Activated naive CD4-positive, alpha-beta T cell (primary cell): ENCODE data around the gene PRTG.
"Not testable (repeated sequence)": the region's sequence is repeated elsewhere in the genome, so short reads cannot be mapped to it uniquely, and the experiment has no call there.

Experiments used
- DNase-seq, 4 experiments: peaks; one replicate each; lab custom pipeline; 2025; lab: John Stamatoyannopoulos, UW

Gene PRTG

DNA sequence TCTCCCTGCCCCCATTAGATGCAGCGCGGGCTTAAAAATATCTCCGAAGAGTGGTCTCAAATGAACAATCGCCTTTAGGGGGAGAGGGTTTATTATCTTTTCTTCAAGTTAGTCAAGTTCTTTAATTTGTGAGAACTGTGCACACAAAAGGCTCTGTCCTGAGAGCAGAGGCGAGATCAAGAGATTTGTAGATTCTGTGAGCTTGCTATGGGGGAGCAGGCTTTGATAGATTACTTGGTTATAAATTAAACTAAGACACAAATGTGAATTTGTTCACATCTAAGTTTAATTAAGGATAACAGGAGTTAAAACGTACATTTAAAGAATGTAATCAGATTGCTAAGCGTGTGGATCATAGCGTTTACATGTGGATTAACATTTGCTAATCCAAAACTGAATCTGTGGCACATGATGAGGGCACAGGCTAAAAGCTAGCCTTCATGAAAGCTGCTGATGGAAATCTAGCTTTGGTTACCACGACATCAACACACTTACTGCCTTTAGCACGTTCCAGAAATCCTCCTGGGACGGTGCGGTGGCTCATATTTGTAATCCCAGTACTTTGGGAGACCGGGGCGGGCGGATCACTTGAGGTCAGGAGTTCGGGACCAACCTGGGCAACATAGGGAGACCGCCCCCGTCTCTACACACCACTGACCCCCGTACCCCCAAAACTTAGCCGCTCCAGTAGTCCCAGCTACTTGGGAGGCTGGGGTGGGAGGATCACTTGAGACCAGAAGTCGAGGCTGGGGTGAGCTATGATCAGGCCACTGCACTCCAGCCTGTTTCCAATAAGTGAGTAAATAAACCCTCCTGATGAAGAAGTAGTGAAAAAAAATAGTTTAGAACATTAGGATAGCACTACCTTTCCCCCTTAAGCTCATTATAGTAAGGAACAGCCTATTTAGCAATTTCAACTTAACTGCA, 1.0 kb upstream of the PRTG start:
- DNase-seq, result no peak

DNA sequence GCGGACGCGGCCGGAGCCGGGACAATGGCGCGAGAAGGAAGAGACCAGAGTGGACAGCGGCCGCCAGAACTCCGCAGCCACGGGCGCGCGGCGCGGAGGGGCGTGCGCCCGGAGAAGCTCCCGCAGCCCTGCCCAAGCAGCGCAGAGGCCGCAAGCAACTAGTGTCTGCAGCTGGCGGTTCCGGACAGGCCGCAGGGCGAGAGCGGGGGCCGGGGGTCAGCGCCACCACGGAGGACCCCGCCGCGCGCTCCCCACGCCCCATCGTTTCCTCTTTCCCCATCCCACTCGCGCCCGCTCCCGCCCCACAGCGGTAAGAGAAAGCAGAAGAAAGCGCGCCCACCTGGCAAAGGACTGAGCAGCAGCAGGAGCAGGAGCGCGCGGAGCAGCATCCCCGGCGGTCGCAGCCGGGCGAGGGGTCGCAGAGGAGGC, 440 bp downstream of the PRTG start:
- no peak for DNase-seq

DNA sequence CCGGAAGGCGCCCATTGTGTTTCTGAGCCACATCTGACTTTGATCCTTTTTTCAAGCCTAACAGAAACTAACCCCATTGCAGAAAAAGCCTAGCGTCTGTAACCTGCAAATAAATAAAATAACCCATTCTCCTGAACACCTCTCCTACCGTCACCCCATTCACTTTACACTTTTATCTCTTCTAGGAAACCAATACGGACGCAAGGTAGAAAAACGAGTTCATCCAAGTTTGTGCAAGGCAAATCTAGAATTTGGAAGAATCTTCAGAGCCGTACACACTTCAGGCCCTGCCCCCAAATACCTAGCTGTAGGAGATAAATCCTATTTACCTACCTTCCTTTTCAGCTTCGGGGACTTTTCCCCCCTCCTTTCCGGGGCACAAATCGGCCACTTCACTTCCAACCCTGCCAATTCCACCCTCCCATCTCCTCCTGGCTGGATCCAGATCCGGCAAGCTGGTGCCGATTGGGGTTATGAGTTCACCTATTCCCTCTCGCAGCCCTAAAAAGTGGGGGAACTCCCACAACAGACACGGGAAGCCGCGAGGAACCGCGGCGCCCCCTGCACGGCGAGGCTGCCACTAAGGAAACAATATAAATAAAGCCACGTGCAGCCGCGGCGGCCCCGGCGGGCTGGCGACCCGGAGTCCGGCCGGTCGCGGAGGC, 987 bp downstream of the PRTG start:
- no peak for DNase-seq

DNA sequence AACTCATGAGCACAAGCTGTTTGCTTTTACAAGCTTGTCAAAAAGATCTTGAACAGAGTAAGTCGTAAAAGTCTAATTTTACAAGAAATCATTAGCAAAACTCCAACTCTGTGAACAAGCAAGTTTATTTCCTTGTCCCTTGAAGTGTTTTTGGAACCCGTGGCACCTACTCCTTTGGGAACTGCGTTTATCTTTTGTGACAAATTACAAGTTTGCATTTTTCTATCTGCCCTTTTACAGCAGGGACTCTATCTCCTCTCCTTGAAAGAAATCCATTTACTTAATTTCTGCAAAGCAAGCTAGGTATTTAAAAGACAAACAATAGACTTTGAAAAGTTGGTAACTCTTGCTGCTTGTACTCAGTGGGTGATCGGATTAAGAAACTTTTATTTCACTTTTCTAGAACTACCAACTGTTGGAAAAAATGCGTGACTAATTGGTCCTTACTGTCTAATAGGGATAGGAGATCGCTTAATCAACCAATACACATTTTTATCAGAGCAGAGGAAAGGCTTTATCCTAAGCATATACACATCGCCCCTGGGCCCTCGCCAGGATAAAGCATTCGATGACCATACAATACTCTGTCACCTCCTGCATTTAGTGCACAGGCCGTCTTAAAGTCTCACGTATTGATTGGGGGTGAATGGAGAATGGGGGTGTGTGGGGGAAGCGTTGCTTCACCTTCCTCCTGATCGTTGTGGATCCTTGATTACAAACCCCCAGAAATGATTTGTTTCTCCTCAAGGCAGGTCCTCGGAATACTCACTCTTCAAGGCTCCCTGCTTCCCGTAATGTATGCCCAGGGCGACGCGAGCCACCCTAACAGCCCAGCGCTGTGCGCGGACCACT, 1.7 kb downstream of the PRTG start:
- DNase-seq, result no peak

DNA sequence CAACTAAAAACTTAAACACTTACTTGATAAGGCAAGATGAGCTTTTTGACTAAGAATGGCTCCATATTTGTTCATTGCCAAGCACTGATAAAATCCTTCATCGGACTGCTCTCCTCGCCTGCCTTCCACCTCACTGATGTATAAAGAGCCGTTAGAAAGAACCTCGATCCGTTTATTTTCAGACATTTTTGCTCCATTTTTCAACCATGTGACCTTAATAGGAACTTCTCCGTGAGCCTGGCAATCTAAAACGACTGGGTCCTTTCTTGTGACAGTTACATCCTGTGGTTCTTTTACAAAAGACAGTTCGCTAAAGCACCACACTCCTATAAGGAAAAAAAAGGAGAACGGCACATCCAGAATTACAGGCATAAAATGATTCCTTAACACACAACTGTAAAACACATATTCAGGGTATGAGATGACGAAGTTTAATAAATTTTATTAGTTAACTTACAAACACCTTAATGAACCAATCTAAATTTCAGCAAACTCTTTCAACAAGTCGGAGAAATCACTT, 2.5 kb downstream of the PRTG start:
- DNase-seq, result no peak

DNA sequence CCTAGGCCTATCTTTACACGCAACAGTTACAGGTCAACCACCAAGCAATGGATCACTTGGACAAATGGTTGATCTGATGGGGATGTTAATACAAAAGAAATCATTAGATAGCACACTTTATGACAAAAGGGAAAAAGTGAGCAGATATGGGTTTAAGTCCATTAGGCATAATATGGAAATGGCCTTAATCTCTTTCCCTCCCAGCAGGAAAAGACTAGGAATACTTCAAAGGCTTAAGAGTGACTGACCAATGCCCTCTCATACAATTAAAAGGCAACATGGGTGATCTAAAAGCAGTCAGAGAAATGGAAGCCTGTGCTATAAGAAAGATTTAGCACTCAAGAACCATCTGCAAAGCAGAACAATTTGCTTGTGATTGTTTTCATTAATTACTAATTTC, 3.3 kb downstream of the PRTG start:
- DNase-seq, result no peak

DNA sequence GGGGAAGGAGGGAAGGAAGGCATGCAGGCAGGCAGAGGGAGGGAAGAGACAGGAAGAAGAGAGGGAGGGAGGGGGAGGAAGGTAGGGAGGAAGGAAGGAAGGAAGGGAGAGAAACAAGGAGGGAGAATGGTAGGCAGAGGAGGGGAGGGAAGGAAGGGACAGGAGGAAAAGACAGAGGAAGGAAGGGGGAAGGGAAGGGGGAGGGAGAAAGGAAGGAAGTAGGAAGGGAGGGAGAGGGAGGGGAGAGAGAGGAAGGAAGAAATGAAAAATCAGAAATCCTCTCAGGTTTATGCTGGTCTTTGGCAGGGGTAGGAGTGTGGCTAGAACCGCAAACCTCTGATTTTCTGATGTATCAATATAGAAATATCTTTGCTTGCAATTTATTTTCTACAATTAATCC, 4.2 kb downstream of the PRTG start:
- no peak for DNase-seq

DNA sequence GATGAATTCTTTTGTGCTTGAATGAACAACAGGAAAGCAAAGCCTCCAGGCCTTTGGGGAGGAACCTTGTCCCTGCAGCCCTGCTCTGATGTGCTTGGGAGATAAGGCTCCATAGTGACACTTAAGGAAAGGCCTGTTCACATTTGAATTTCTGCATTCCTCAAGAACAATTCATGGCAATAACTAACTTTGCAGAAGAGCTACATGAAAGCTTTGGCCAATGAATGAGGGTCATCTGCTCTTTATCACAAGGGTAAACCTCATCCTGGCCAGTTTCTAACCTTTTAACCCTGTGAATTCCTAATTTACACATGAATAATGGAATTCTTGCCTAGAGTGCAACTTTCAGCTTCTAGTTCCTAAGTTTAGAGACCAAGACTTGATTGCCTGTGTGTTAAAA, 5.6 kb downstream of the PRTG start:
- DNase-seq, result no peak

DNA sequence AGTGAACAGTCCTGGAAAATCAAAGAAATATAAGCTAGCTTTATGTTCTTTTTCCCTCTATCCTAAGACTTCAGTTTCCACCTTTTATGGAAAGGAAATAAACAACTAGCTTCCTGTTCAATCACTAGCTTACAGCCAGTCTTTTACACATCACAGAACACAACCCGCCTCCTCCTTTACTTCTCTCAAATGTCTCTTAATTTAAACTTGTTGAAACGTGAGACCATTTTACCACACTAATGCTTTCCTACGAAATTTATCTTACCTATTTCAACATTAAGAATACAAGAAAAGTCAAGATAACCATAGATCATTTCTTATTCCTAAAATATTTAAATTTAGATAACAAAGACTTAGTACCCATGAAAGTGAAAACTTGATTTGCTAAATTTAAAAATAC, 6.2 kb downstream of the PRTG start:
- no peak for DNase-seq

DNA sequence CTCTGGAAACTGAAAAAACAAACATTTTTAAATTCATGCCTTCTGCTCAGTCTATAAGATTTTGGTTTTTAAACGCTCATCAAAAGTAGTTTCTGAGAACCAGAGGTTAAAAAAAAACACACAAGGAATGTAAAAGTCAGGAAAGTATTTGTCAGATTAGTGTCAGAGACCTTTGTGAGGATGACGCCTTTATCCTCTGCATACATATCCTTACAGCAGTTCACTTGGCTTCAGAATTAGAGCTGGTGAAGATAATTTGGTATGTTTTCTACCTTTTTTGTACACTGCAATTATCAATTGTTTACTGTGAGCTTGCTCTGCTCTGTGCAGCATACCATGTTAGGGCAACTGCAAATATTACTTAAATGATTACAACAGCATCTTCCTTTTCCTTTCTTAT, 8.3 kb downstream of the PRTG start:
- no peak for DNase-seq

DNA sequence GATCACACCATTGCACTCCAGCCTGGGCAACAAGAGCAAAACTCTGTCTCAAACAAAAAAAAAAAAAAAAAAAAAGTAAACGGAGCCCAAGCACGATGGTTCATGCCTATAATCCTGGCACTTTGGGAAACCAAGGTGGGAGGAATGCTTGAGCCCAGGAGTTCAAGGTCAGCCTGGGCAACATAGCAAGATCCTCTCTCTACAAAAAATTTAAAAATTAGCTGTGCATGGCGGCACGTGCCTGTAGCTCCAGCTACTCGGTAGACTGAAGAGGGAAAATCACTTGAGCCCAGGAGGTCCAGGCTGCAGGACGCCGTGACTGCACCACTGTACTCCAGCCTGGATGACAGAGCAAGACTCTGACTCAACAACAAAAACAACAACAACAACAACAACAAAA, 9.5 kb downstream of the PRTG start:
- not testable (repeated sequence) for DNase-seq

DNA sequence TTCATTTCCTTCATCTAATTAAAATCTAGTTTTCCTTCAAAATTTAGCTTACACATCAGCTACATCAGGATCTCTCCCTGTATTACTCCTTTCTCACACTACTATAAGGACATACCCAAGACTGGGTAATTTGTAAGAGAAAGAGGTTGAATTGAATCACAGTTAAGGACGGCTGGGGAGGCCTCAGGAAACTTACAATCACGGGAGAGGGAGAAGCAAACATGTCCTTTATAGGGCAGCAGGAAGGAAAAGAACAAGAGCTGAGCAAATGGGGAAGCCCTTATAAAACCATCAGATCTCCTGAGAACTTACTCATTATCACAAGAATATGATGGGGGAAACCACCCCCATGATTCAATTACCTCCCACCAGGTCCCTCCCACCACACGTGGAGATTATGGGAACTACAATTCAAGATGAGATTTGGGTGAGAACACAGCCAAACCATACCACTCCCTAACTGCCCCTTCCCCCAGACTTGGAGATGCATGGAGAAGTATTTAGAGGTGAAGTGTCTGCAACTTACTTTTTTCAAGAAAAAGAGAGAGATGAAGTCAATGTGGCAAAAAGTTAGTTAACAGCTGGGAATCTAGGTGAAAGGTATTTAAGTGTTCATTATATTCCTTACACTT, 21.3 kb downstream of the PRTG start:
- DNase-seq, result no peak

DNA sequence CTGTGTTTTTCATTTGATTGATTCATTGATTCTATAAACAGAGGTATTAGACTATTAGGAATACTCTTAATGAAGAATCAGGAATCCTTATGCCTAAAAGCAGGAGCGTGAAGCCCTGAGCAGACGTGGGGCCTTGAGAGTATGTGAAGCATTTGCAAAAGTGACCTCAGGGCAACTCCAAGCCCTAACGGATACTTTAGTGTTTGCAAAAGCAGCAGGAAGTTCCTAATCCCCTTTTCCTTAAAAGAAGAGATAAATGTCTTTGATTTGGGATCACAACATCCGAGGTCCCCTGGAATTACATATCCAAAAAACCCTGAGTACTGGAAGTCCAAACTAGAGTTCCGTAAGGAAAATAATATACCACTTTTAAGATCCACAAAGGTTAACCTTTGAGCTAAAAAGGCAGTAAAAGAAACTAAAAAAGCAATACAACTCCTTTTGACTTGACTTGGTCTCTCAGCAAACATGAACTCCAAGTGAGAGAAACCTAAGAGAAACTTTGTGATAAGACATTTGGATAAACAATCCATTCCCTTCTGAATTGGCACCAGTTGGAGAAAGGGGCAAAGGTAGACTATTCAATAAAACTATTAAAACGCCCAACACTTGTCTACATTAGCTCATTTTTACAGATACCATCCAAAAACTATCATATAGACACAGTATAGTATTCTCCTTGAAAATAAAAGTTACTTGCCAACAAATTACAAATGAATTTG, 27.4 kb downstream of the PRTG start:
- DNase-seq, result no peak

DNA sequence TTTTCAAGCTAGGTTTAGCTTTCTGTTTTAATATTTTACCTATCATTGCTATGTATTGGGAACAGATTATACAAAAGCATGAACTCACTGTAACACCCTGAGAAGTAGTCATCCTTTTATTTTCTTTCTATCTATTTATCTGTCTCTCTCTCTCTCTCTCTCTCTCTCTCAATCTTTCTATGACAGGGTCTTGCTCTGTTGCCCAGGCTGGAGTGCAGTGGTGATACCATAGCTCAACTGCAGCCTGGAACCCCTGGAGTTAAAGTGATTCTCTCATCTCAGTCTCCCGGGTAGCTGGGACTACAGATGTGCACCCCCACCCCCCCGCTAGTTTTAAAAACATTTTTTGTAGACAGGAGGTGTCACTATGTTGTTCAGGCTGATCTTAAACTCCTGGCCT, 28.9 kb downstream of the PRTG start:
- DNase-seq, result no peak

DNA sequence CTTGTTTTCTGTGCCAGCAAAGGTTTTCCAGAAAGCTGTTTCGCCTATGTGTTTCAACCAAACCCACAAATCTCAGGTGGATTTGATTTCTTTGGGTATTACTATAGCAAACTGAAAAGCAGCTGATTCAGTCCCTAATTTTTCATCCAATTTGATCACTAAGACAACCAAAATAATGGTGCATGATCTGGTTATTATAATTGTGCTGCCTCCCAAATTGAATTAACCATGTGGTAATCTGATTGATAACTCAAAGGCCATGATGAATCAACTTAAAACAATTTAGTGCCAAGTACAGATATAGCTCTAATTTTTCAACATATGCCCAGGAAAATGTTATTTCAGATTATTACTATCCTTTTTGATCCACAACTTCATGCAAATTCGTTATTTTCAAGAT, 30.6 kb downstream of the PRTG start:
- no peak for DNase-seq

DNA sequence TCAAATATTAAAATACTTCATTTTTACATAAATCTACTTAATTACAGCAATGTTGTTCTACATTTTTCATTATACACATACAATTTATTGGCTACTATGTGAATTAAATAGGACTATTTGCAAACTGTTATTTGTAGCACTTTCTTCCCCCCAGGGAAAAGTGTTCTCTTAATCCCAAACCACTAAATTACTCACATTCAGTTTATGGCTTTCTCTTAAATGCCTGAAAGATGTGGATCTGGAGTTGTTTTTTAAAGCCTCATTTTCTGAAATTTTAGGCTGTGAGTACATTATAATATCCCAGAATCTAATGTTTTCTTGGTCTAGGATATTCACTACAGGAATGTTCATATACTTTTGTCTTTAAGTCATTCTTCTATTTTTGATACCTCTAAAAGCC, 32.7 kb downstream of the PRTG start:
- DNase-seq, result no peak

DNA sequence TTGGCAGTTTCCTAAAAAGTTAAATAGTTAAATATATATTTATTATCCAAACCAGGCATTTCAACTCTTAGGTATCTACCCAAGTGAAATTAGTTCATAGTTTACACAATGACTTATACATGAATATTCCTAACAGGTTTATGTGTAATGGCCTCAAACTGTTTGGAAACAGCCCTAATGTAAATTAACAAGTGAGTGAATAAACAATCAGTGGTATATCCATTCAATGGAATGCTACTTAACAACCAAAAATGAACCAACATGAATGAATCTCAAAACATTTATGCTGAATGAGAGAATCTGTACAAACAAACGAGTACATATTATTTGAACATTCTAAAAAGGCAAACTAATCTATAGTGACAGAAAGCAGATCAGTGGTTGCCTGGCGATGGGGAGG, 33.5 kb downstream of the PRTG start:
- no peak for DNase-seq

DNA sequence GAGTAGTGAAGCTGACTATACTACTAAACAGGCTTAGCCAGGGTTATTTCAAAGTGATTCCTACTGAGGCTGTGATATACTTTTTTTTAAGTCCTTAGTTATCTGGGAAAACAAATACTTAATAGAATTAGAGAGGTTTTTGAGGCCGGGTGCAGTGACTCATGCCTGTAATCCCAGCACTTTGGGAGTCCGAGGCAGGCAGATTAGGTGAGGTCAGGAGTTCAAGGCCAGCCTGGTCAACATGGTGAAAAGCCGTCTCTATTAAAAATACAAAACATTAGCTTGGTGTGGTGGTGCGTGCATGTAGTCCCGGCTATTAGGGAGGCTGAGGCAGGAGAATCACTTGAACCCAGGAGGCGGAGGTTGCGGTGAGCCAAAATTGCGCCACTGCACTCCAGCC, 34.2 kb downstream of the PRTG start:
- no peak for DNase-seq

DNA sequence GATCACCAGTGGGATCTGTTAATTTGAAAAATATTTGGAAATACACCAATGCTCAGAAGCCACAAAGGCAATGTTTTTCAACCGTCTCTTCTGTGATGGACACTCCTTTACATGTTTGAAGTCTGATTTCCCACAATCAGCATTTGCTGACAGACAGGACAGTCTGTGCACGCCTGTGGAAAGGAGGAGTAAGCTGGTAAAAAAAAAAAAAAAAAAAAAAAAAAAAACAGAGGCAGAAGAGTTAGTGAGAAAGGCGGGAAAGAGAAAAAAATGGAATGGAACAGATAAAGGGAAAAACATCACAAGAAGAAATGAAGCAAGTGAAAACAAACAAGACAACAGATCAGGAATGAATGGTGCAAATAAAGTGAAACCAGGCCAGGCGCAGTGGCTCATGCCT, 35.0 kb downstream of the PRTG start:
- DNase-seq, result no peak

DNA sequence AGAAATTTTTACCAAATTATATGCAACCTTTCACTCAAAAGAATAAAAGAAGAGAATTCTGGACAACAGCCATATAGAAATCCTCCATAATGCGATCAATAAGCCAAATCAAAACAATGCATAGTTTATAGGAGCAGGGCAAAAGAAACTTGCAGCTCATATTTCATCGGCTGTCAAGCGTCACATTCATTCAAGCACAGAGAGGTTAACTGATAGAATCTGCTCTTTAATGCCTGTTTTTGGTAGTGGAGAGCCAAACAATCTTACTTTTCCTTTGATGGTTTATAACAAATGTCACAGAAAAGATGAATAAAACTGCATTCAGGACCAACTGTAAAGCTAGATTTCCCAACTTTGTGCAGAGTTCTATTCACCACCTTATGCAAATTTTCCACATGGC, 35.4 kb downstream of the PRTG start:
- DNase-seq, result no peak

DNA sequence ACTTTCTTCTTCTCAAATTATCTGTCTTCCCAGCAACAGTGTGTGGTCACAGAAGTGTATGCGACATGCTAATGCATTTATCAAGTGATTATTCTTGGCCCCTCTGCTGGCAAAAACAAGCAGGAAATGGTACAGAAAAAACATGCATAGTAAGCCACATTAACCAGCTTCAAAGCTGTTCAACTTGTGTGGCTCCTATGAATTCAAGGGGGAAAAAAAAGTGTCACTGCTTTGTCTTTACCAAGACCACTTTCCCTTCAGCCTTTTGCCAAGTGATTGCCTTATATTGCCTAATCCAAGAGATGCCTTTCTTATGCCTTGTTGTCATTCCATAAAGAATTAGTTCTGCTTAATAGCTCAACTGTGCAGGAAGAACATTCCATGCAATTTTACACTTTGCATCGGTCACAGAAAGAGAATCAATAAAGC, 39.1 kb downstream of the PRTG start:
- DNase-seq, result no peak
